GM19467 (cell line): ENCODE measurements around the gene ZYG11B.
"Not testable (repeated sequence)": the region's sequence is repeated elsewhere in the genome, so short reads cannot be mapped to it uniquely, and the experiment has no call there.

Experiments used
- ATAC-seq: cut with Tn5 transposase; IDR thresholded peaks from one replicate; pipeline ENCODE4 v1.9.1; 2021; ENCODE audit warnings: mild to moderate bottlenecking, moderate library complexity; ENCODE audit not compliant: unreplicated experiment

ZYG11B gene

GRCh38 chr1:52706941-52707926, 19.0 kb upstream of the ZYG11B start:
- no peak for ATAC-seq

GRCh38 chr1:52707927-52708655, 18.2 kb upstream of the ZYG11B start:
- no peak for ATAC-seq

- ATAC-seq = no peak
Observed at GRCh38 chr1:52709016-52709415, 17.2 kb upstream of the ZYG11B start.

- ATAC-seq = no peak
Observed at GRCh38 chr1:52713590-52713989, 12.7 kb upstream of the ZYG11B start.

DNA sequence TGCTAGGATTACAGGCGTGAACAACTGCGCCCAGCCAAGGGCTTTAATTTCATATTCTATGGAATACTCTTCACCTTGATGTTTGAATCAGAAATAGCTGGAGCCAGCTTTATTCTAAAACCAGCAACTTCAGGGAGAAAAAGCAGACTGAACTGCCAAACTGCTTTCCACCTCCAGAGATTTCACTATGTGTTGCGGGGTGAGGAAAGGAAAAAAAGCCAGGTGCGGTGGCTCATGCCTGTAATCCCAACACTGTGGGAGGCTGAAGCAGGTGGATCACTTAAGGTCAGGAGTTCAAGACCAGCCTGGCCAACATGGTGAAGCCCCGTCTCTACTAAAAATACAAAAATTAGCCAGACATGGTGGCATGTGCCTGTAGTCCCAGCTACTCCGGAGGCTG, 11.0 kb upstream of the ZYG11B start:
- ATAC-seq = not testable (repeated sequence)

DNA sequence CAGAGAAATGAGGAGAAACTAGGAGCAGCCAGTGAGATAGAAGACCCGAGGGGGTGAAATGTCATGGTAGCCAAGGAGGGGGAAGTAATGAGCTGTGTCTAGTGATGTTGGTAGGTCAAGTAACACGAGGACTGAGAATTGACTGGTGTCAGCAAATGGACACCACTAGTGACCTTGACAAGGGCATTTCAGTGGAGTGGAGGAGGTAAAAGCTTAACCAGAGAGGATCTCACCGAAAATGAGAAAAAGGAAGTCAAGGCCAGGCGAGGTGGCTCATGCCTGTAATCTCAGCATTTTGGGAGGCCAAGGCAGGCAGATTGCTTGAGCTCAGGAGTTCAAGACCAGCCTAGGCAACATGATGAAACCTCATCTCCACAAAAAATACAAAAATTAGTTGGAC, 3.0 kb upstream of the ZYG11B start:
- no peak for ATAC-seq

DNA sequence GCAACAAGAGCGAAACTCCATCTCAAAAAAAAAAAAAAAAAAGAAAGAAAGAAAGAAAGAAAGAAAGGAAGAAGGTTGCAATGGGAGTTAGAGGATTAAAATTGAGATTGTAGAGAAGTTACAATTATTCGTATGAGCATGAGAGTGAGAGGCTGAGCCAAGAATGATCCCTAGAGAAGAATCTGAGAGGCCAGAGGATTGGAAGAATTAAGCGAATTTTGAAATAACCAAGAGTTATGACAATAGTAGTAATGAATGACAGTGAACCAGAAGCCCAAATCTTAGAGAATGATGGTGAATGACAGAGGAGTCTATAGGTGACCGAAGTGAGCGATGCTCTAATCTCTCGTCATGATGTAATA, 369 bp upstream of the ZYG11B start:
- no peak for ATAC-seq

GRCh38 chr1:52727114-52727586, 897 bp downstream of the ZYG11B start:
- ATAC-seq = no peak

GRCh38 chr1:52727956-52728656, 1.9 kb downstream of the ZYG11B start:
- no peak for ATAC-seq

- ATAC-seq = no peak
Observed at GRCh38 chr1:52733368-52733767, 7.1 kb downstream of the ZYG11B start.

DNA sequence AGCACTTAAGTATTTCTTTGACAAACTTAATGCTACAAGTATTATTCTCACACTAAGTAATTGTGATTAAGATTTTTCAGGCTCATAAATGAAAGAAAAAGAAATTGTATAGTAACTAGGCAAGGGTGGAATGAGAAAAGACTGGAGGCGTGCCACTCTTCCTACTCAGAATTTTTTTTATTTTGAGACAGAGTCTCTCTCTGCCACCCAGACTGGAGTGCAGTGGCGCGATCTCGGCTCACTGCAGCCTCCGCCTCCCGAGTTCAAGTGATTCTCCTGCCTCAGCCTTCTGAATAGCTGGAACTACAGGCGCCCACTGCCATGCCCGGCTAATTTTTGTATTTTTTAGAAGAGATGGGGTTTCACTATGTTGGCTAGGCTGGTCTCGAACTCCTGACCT, 9.1 kb downstream of the ZYG11B start:
- not testable (repeated sequence) for ATAC-seq

DNA sequence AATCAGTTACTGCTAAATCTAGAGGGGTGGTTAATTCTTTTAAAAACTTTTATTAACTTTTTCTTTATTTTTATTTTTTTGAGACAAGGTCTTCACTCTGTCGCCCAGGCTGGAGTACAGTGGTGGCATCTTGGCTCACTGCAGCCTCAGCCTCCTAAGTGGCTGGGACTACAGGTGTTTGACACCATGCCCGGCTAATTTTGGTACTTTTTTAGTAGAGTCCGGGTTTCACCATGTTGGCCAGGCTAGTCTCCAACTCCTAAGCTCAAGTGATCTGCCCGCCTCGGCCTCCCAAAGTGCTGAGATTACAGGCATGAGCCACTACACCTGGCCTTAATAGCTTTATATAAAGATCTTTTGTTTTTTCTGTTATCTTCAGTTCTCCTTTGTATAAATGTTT, 11.9 kb downstream of the ZYG11B start:
- ATAC-seq = no peak

DNA sequence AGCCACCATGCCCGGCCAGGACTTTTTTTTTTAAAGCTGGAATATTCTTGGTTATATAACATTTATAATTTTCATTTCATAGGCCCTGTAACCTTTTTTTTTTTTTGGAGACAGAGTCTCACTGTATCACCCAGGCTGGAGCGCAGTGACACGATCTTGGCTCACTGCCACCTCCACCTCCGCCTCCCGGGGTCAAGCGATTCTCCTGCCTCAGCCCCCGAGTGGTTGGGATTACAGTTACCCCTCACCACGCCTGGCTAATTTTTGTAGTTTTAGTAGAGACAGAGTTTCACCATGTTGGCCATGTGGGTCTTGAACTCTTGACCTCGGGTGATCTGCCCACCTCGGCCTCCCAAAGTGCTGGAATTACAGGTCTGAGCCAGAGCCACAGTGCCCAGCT, 12.6 kb downstream of the ZYG11B start:
- no peak for ATAC-seq

DNA sequence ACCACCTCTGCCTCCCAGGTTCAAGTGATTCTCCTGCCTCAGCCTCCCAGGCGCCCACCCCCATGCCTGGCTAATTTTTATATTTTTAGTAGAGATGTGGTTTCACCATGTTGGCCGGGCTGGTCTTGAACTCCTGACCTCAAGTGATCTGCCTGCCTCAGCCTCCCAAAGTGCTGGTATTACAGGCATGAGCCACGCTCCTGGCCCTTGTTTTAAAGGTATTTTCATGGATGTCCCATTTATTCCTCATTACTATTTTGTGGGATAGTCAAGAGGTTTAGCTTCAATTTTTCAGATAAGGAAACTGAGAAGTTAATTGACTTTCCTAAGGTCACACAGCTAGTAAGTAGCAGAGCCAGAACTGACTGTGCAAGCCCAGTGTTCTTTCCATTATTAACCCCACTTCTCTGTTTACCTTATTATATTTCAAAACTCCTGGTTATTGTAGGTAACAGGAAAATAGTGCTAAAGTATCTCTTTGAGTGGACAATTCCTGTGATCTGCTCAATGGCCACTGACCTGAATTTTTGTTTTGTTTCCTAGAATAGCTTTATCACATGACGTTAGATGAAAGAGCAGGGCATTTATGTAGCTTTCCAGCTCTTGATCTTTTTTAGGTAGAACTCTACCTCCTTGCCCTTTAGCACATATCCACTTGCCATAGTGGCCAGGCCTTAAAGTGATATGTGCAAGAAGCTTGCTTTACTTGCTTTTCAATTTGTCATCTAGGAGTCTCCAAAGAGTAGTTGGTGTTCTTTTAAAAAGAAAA, 13.6 kb downstream of the ZYG11B start:
- ATAC-seq = no peak

- no peak for ATAC-seq
Observed at GRCh38 chr1:52741259-52741658, 15.0 kb downstream of the ZYG11B start.

DNA sequence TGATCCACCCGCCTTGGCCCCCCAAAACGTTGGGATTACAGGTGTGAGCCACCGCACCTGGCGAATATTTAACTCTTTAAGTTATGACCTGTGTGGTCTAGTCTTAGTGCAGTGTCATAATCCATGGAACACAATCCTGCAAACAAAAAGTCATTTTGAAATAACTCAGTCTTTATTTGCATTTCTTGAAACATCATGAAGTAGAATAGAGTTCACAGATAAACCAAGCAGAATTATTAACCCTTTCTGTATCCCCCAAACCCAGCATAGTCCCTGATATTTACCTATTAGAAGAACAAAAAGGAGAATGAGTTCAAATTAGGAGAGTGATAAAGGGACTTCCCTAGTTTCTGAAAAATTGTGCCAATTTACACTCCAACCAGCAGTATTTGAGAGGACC, 19.9 kb downstream of the ZYG11B start:
- no peak for ATAC-seq

- no peak for ATAC-seq
Observed at GRCh38 chr1:52747450-52747849, 21.2 kb downstream of the ZYG11B start.

- ATAC-seq = no peak
Observed at GRCh38 chr1:52748119-52748518, 21.9 kb downstream of the ZYG11B start.

- not testable (repeated sequence) for ATAC-seq
Observed at GRCh38 chr1:52749496-52749895, 23.2 kb downstream of the ZYG11B start.

GRCh38 chr1:52750139-52750538, 23.9 kb downstream of the ZYG11B start:
- ATAC-seq = not testable (repeated sequence)
